Measurements from ENCODE around the gene ATP4A. TPM values are rescaled to one million over a fixed set of nuclear protein-coding genes. Genes with fewer than 3 reads are reported as not detected.

The ATP4A gene
- total RNA-seq, 4 donors from 2014 or later, result not detected

DNA sequence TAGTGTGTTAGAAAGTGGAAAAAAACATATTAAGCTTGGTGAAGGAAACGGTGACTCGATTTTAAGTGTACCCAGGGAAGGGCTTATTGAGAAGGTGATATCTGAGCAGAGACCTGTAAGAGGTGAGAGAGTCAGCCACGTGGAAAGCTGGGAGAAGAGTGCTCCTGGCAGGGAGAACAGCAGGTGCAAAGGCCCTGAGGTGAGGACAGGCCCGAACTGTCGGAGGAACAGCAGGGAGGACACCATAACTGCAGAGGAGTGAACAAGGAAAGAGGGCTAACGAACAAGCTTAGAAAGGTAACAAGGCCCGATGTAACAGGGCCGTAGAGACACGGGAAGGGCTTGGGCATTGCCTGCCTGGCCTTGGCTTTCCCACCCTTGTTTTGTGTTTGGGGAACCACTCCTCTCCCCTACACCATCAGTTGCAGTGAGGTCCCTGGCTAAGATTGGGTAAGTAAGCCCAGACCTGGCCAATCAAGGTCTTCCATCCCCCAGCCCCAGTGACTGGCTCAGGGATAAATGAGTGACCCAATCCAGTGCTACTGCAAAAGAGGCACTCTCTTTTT is 7.3 kb downstream of the ATP4A start:
- intact Hi-C loops (cut with DNase I; ENCODE audit: low total_unique reads) (no loop called here), in situ Hi-C loops (cut with MboI; ENCODE audit: low sequenced_read_pairs in 4 of 4) (no loop called here)
- Histone ChIP-seq H3K36me3 (no peaks in the 10 kb centered on the region), H3K4me3 (no peak overlapping the region), H3K9me3 (no peaks in the 10 kb centered on the region), H3K27ac (no peak overlapping the region), H3K27me3 (peaks cover 15 to 25% (median 23%) of the 10 kb centered on the region in 3 donors), H3K4me1 (peaks cover 0 to 9% of the 10 kb centered on the region in 2 donors)
- no peak for DNase-seq
- no peak for TF ChIP-seq POLR2A (IDR thresholded peaks at IDR 0.05)
- TF ChIP-seq, protein P1, sequence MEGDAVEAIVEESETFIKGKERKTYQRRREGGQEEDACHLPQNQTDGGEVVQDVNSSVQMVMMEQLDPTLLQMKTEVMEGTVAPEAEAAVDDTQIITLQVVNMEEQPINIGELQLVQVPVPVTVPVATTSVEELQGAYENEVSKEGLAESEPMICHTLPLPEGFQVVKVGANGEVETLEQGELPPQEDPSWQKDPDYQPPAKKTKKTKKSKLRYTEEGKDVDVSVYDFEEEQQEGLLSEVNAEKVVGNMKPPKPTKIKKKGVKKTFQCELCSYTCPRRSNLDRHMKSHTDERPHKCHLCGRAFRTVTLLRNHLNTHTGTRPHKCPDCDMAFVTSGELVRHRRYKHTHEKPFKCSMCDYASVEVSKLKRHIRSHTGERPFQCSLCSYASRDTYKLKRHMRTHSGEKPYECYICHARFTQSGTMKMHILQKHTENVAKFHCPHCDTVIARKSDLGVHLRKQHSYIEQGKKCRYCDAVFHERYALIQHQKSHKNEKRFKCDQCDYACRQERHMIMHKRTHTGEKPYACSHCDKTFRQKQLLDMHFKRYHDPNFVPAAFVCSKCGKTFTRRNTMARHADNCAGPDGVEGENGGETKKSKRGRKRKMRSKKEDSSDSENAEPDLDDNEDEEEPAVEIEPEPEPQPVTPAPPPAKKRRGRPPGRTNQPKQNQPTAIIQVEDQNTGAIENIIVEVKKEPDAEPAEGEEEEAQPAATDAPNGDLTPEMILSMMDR (IDR thresholded peaks at IDR 0.05 in 4 of 5, conservative IDR thresholded peaks at IDR 0.05 in 1 of 5), result no peak
- ATAC-seq, result no peak

DNA sequence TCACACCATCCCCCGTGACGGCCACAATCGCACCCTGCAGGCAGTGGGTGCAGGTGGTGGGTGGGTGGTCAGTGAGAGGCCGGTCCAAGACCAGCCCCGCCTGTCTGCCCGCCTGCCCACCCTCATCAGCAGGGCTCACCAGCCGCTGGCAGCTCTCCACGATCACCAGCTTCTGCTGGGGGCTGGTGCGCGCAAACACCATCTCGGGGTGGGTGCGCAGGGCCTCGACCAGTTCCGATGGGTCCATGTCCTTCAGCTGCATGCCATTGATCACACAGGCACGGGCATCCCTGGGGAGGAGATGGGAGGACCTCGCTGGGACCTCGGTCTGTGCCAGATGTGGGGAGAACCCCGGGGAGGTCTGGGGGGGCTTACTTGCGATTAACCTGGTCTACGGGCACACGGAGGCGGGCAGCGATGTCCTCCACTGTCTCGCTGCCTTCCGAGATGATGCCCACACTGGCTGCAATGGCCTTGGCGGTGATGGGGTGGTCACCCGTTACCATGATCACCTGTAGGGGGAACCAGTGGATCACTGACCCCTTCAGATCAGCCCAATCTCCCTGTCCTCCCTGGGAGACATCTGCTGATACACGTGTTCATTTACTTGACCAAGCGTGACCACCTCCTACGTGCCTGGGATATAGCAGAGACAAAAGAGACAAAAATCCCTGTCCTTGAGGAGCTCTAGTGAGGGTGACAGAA is 8.0 kb downstream of the ATP4A start:
- H3K27ac ChIP-seq, result no peak overlapping the region
- H3K4me3 ChIP-seq, result no peak overlapping the region
- H3K9me3 ChIP-seq, result no peaks in the 10 kb centered on the region
- intact Hi-C loops (cut with DNase I; ENCODE audit: low total_unique reads) (no loop called here), in situ Hi-C loops (cut with MboI; ENCODE audit: low sequenced_read_pairs in 4 of 4) (no loop called here)
- TF ChIP-seq, protein P1 (IDR thresholded peaks at IDR 0.05 in 4 of 5, conservative IDR thresholded peaks at IDR 0.05 in 1 of 5), result no peak
- TF ChIP-seq POLR2A (IDR thresholded peaks at IDR 0.05), result no peak
- peaks cover 0 to 9% of the 10 kb centered on the region in 2 donors for H3K4me1 ChIP-seq
- ATAC-seq (no peak), DNase-seq (no peak)
- H3K36me3 ChIP-seq, result no peaks in the 10 kb centered on the region
- peaks cover 15 to 24% (median 23%) of the 10 kb centered on the region in 3 donors for H3K27me3 ChIP-seq

DNA sequence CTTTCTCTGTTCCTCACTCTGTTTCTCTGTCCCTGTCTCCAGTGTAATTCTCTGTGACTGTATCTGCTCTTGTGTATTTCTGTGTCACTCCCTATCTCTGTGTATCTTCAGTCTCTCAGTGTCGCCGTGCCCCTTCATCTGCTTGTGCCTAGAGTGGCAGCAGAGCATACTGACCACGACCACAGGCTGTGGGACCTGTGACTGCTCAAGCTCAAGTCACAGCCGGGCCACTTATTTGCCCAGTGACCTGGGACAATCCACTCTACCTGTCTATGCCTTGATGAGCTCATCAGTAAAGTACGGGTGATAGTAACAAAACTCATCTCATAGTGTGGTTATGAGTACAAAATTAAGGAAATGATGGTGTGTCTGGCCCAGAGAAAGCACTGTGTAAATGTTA is 9.4 kb downstream of the ATP4A start:
- intact Hi-C loops (cut with DNase I; ENCODE audit: low total_unique reads) (no loop called here), in situ Hi-C loops (cut with MboI; ENCODE audit: low sequenced_read_pairs in 4 of 4) (no loop called here)
- no peak for ATAC-seq

DNA sequence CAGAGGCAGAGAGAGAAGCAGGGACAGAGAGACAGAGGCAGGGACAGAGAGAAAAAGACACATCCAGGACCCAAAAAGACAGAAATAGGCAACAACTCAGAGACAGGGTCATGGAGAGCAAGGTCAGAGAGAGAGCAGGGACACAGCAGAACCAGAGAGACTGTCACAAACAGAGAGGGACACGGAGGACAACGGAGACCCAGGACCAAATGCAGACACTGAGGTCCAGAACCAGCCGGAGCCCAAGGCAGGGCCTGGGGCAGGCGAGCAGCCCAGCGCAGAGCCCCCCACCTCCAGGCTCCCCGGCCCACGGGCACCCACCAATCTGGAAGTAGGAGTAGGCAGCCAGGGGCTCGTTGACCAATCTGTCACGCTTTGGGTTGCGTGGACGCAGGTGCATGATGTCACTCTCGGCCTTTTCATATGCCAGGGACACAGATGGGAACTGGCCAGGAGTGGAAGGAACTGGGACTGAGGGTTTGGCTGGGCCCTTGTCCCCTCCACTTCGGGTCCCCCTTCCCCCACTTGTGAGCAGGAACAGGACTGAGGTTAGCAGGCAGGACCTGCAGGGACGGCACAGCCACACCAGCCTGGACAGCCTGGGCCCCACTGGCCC is 10.0 kb downstream of the ATP4A start:
- H3K27ac ChIP-seq, result no peak overlapping the region
- ATAC-seq (no peak), DNase-seq (no peak)
- H3K36me3 ChIP-seq, result no peaks in the 10 kb centered on the region
- in situ Hi-C loops (cut with MboI; ENCODE audit: low sequenced_read_pairs in 4 of 4), result no loop called here
- intact Hi-C loops (cut with DNase I; ENCODE audit: low total_unique reads), result no loop called here
- no peak for TF ChIP-seq POLR2A (IDR thresholded peaks at IDR 0.05)
- TF ChIP-seq, protein P1 (IDR thresholded peaks at IDR 0.05 in 4 of 5, conservative IDR thresholded peaks at IDR 0.05 in 1 of 5), result no peak
- no peak overlapping the region for H3K4me3 ChIP-seq
- H3K9me3 ChIP-seq, result no peaks in the 10 kb centered on the region
- H3K27me3 ChIP-seq, result peaks cover 7 to 8% (median 8%) of the 10 kb centered on the region in 3 donors
- H3K4me1 ChIP-seq, result peaks cover 0 to 14% of the 10 kb centered on the region in 2 donors

More for the DNA sequence above, 9.4 kb downstream of the ATP4A start:
- Histone ChIP-seq H3K36me3 (no peaks in the 10 kb centered on the region), H3K9me3 (no peaks in the 10 kb centered on the region), H3K4me3 (no peak overlapping the region), H3K27me3 (peaks cover 12 to 14% (median 13%) of the 10 kb centered on the region in 3 donors), H3K4me1 (peaks cover 0 to 12% of the 10 kb centered on the region in 2 donors), H3K27ac (no peak overlapping the region)
- DNase-seq, result no peak
- TF ChIP-seq, protein P1 (IDR thresholded peaks at IDR 0.05 in 4 of 5, conservative IDR thresholded peaks at IDR 0.05 in 1 of 5), result no peak
- no peak for TF ChIP-seq POLR2A (IDR thresholded peaks at IDR 0.05)

Measured in gastrocnemius medialis (tissue), 4 donors.